ENCODE data around the gene ATG16L2. TPM values are rescaled to one million over a fixed set of nuclear protein-coding genes. Genes with fewer than 3 reads are reported as not detected.

ATG16L2 gene
- total RNA-seq, 1 donor = 12.4 TPM

GRCh38 chr11:72779495-72780128, 34.6 kb upstream of the ATG16L2 start:
- no peak overlapping the region for H3K4me3 ChIP-seq (ENCODE audit: low read depth, low read length)
- TF ChIP-seq CTCF (IDR thresholded peaks at IDR 0.05; ENCODE audit: insufficient read depth, low read length) = no peak
- no peak for DNase-seq (ENCODE audit: low read depth)

GRCh38 chr11:72780296-72781062, 33.7 kb upstream of the ATG16L2 start:
- no peak for TF ChIP-seq CTCF (IDR thresholded peaks at IDR 0.05; ENCODE audit: insufficient read depth, low read length)
- peak overlapping the region; percentile 56 for H3K4me3 ChIP-seq (ENCODE audit: low read depth, low read length)
- no peak for DNase-seq (ENCODE audit: low read depth)

GRCh38 chr11:72781063-72781312, 33.2 kb upstream of the ATG16L2 start:
- peak overlapping the region; percentile 56 for H3K4me3 ChIP-seq (ENCODE audit: low read depth, low read length)
- no peak for DNase-seq (ENCODE audit: low read depth)
- no peak for TF ChIP-seq CTCF (IDR thresholded peaks at IDR 0.05; ENCODE audit: insufficient read depth, low read length)

GRCh38 chr11:72781313-72782080, 32.7 kb upstream of the ATG16L2 start:
- no peak for TF ChIP-seq CTCF (IDR thresholded peaks at IDR 0.05; ENCODE audit: insufficient read depth, low read length)
- H3K4me3 ChIP-seq (ENCODE audit: low read depth, low read length) = peak overlapping the region; percentile 56
- no peak for DNase-seq (ENCODE audit: low read depth)

- H3K4me3 ChIP-seq (ENCODE audit: low read depth, low read length) = peak overlapping the region; percentile 56
- no peak for TF ChIP-seq CTCF (IDR thresholded peaks at IDR 0.05; ENCODE audit: insufficient read depth, low read length)
- no peak for DNase-seq (ENCODE audit: low read depth)
Observed at GRCh38 chr11:72782081-72782920, 31.9 kb upstream of the ATG16L2 start.

- no peak overlapping the region for H3K4me3 ChIP-seq (ENCODE audit: low read depth, low read length)
- no peak for DNase-seq (ENCODE audit: low read depth)
- TF ChIP-seq CTCF (IDR thresholded peaks at IDR 0.05; ENCODE audit: insufficient read depth, low read length) = no peak
Observed at GRCh38 chr11:72783144-72783905, 30.9 kb upstream of the ATG16L2 start.
